Measurements from ENCODE around the gene GPANK1.

GPANK1 gene

GRCh38 chr6:31663126-31663960, 1.5 kb downstream of the GPANK1 start:
- no peak for DNase-seq (ENCODE audit: low read depth in 2 of 2, low spot score in 1 of 2)

DNA sequence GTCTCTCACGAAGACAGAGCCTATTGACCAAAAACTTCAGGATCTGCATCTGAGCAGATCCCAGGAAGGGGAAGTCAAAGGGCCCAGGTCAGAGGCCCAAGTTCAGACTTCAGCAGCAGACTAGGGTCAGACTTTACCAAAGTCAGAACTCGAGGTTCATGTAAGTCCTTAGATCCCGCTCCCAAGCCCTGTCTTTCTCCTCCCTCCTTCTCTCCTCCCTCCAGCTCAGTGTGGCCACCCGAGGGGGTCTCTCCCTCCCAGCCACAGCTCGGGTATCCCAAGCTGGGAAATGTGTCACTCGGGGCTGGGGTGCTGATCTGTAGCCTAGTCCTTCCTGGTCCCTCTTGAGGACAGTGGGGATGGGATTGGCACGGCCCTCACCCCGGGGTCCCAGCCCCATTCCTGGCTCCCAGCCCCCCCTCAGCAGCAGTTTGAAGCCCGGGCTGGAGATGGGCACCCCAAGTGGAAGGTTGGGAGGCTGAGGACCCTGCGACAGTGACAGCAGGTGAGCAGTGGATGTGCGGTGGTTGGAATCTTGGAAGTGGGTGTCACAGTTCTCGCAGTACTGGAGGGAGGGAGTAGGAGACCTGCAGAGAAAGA, 2.6 kb downstream of the GPANK1 start:
- DNase-seq (ENCODE audit: low read depth in 2 of 2, low spot score in 1 of 2) = no peak

DNA sequence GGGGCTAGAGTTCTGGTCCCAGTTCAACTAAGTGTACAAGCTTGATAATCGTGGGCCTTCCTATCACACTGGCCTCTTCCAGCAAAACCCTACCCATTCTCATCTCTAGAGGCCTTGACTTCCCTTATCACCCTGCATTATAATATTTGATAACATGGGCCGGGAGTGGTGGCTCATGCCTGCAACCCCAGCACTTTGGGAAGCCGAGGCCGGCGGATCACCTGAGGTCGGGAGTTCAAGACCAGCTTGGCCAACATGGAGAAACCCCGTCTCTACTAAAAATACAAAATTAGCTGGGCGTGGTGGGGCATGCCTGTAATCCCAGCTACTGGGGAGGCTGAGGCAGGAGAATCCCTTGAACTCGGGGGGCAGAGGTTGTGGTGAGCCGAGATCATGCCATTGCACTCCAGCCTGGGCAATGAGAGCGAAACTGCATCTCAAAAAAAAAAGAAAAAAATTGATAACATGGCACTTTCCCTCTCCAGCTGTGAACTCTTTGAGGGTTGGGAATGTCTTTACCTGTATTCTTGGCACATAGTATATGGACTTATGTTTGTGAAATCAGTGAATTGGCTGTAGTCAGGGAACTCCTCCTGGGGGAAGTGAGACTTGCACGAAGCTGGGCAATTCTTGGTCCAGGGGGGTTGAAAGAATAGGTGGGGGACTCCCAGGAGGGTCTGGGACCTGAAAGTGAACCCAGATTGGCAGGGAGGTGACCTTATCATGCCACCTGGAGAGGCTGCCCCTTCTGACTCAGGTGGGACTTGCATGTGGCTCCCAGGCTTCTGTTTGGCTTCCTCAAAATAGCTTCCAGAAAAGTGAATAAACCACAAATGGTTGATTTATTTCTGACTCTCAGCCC, 3.3 kb downstream of the GPANK1 start:
- DNase-seq (ENCODE audit: low read depth in 2 of 2, low spot score in 1 of 2) = no peak

- DNase-seq (ENCODE audit: low read depth in 2 of 2, low spot score in 1 of 2) = peak; percentile 37 to 60
These were observed 4.2 kb downstream of the GPANK1 start, which contains the start of gene C6orf47 for GRCh38 chr6:31660381-31661261. Gene C6orf47, minus strand, starts transcription at chr6:31660778. Its CDS starts 831 bp downstream, at chr6:31659947.

DNA sequence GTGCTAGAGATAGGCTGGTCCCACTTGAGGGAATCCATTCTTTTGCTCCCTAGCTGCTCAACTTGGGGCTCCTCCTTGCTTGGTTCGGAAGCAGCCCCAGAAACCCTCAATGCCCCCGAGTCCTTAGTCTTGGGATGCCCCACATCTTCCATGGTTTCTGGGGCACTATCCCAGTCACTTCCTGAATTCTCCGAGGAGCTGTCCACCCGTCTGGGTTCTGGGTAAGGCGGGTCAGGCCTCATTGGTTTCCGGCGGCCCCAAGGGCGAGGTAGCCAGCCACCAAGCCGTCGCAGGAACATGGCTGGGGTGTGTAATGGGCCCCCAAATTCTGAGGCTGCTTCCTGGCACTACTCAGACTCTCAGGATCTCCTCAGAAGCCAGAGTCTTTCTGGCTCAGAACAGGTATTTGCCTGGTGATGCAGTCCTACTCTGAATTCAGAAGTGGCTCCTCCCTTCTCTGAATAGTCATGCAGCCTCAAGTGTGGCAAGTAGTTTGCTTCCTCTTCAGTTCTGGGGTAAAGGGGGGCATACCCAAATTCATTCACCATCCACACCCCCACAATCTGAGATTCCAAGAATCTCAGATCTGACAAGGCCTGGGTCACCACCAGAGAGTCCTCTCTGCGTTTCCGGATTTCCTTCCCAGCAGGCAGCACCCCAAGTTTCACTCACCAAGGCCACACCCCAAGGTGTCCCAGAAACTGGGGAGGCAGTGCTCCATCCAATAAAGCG, 5.0 kb downstream of the GPANK1 start:
- DNase-seq (ENCODE audit: low read depth in 2 of 2, low spot score in 1 of 2) = no peak

DNA sequence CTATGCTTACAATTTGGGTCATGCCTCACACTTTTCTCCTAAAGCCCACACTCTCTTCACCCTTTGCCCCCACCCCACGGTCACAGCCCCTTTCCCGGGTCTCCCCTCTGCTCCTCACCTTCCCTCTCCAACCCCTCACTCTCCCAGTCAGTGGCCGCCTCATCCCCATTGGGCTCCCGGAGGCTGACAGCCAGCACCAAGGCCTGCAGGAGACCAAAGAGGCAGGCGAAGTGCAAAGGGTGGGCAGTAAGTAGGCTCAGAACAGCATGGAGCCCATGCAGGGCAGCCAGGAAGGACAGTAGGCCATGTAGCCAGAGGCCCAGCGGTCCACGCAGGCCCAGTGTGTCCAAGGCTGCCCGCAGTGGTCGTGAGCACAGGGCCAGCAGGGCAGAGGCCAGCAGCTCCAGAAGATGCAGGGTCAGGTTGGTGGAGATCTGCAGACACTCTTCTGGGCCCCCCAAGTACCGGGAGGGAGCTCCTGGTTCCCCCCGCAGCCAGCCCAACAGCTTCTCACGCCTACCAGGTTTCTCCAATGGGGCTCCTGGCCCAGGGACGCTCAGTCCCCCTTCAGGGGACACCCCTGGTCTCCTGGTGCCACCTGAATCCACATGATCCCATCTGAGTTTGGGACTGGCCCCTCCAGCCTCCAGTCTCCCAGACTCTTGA, 5.7 kb downstream of the GPANK1 start:
- DNase-seq (ENCODE audit: low read depth in 2 of 2, low spot score in 1 of 2) = no peak

GRCh38 chr6:31658158-31658688, 6.6 kb downstream of the GPANK1 start:
- DNase-seq (ENCODE audit: low read depth in 2 of 2, low spot score in 1 of 2) = no peak

- DNase-seq (ENCODE audit: low read depth in 2 of 2, low spot score in 1 of 2) = no peak
These were observed 7.2 kb downstream of the GPANK1 start for GRCh38 chr6:31657406-31658157.

DNA sequence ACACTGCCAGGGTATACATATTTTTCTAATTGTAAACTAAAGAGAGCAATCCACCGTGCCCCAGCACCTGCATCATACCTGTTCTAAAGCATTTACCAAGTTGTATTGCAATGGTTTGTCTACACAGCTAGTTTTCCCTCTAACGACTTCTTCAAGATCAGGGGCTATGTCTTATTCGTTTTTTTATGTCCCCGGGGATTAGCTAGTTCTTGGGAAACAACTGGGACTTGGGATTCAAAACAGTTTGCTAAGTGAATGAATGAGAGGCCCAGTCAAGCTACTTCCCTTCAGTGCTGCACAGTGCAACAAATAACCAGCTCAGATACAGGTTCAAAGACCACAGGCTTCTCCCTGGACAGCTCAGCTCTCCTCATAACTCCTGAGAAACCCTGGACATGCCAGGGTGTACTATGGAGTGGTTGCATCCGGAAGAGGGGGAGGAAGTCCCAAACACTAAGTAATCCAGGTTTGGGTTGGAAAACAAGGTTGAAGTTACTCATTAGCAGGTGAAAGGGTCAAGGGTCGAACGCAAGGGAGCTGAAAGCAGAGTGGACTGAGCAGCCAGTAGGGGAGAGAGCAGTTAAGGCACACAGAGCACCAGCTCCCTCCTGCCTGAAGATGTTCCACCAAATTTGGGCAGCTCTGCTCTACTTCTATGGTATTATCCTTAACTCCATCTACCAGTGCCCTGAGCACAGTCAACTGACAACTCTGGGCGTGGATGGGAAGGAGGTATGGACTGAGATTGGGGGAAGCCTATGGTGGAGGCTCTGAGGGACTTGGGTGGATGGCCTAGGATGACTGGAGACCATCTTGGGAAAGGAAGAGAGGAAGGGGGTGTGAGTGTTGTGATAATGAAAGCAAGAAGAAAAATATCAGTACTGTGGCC, 9.2 kb downstream of the GPANK1 start, which contains the start of gene APOM:
Gene APOM (plus strand): TSS at position 546 of the 889 bp plus-strand sequence. CDS start 73 bp downstream, at position 619.
- no peak for DNase-seq (ENCODE audit: low read depth in 2 of 2, low spot score in 1 of 2)

DNA sequence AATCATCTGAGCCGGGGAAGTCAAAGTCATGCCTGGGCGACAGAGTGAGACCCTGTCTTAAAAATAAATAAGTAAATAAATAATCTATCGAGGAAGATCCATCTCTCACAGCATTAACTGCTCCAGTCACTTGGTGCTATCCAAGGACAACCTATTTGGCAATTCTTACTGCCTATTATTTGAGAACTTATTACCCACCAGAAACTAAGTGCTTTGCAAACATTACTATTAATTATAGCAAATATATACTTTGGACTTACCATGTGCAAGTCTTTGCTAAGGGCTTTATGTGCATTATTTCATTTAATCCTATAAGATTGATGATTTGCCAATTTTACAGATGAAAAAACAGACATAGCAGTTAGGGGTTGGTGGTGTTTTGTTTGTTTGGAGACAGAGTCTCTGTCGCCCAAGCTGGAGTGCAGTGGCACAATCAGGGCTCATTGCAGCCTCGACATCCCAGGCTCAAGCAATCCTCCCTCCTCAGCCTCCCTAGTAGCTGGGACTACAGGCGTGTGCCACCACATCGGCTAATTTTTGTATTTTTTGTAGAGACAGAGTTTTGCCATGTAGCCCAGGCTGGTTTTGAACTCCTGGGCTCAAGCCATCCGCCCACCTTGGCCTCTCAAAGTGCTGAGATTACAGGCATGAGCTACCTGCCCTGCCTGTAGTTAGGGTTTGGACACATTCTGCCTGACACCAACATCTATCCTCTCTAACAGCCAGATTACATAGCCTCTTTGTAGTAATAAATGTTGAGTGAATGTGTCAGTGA, 10.0 kb downstream of the GPANK1 start:
- DNase-seq (ENCODE audit: low read depth in 2 of 2, low spot score in 1 of 2) = no peak

- DNase-seq (ENCODE audit: low read depth in 2 of 2, low spot score in 1 of 2) = peak in 1 of 2 donors; percentile 84
These were observed 11.7 kb downstream of the GPANK1 start for GRCh38 chr6:31652925-31653724.

- no peak for DNase-seq (ENCODE audit: low read depth in 2 of 2, low spot score in 1 of 2)
These were observed 13.1 kb downstream of the GPANK1 start for GRCh38 chr6:31651602-31652191.

DNA sequence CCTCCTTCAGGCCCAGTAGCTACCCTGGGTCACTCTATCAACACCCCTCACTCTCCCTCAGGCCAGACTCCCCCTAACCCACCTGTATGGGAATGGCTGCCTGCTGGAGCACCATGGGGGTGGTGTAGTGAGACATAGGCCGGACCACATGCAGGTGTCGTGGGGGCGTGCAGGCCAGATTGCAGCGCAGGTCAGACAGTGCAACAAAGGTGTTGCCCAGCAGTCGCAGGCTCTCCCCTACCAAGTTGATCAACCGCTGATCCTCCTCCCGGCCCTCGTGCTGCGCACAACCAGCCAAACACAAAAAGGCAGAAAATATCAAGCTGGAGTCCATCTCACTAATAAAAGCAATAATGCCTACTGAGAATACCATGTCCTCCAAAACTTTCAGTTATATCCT, 19.5 kb downstream of the GPANK1 start:
- no peak for DNase-seq (ENCODE audit: low read depth in 2 of 2, low spot score in 1 of 2)

DNA sequence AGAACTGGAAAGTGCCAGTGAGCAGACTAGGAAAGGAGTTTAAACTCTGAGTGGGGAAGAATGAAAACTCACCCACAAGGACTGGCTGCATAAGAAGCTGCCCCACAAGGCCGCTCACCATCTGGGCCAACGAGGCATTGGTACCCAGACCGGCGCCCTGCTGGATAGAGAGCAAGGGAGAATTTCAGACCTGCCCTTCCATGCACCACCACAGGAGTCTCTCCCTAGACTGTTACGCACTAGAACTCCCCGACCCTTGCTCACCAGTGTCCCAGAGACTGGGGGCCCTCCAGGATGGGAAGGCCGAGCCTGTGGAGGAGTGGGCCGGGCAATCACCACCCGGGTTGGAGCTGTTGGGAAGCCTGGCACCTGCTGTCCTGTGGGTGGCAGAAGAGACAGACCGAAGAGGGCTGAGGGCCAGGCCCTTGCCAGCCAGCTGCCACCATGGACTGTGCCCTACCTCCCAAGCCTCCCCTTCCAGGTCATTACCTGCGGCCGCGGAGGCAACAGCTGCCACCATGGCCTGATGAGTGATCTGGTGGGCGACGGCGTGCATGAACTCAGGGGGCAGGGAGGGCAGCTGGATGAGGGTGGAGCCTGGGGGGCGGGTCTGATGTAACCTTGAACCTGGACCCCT, 20.9 kb downstream of the GPANK1 start:
- no peak for DNase-seq (ENCODE audit: low read depth in 2 of 2, low spot score in 1 of 2)
